Measurements from ENCODE around the gene FAM110A.
"Not testable (repeated sequence)": the region's sequence is repeated elsewhere in the genome, so short reads cannot be mapped to it uniquely, and the experiment has no call there.

FAM110A gene

GRCh38 chr20:833450-834150 is at the start of gene FAM110A:
Gene FAM110A, plus strand, starts transcription at chr20:833715. Its CDS starts 11,090 bp downstream, at chr20:844805.
- peak; percentile 95 for DNase-seq (ENCODE audit: low spot score)

GRCh38 chr20:787825-788224 is 45.7 kb upstream of the FAM110A start:
- no peak for DNase-seq (ENCODE audit: low spot score)

DNA sequence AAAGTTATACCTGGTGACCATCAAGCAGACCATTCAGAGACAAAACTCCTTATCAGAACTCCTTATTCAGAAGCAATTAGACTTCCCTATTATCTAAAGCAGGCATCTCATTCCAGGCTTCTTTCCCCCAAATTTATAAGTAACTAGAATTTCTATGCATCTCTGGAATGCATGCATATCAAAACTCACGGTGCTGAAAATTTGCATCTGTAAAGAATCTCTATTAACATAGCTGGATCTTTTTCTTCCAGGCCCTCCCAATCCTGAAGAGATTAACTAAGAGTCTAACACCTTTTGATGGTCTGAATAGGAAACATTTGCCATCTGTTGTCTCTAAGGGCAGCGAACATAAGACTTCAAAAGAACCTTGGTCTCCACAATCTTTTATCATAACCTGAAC is 42.5 kb upstream of the FAM110A start:
- DNase-seq (ENCODE audit: low spot score): no peak

- no peak for DNase-seq (ENCODE audit: low spot score)
Observed at GRCh38 chr20:792248-792647, 41.3 kb upstream of the FAM110A start.

- no peak for DNase-seq (ENCODE audit: low spot score)
Observed at GRCh38 chr20:796921-797320, 36.6 kb upstream of the FAM110A start.

DNA sequence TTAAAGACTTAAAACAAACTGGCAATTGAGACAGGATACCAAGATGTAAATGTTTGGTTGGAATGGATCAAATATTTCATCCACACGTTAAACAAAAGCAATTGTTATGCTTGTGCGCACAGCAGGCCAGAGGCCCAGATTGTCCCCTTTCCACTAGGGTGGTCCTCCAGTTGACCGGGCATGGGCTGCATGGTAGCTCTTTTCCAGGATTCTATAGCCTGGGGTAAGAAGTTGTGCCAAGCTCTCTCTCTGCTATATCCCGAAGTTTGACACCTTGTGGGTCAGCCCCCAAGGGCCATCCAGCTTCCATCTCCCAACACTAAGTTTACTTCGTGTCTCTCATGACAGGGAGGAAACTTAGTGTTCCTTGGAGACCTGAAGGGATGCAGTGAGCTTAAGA is 34.8 kb upstream of the FAM110A start:
- DNase-seq (ENCODE audit: low spot score): not testable (repeated sequence)

GRCh38 chr20:800026-800425 is 33.5 kb upstream of the FAM110A start:
- not testable (repeated sequence) for DNase-seq (ENCODE audit: low spot score)

DNA sequence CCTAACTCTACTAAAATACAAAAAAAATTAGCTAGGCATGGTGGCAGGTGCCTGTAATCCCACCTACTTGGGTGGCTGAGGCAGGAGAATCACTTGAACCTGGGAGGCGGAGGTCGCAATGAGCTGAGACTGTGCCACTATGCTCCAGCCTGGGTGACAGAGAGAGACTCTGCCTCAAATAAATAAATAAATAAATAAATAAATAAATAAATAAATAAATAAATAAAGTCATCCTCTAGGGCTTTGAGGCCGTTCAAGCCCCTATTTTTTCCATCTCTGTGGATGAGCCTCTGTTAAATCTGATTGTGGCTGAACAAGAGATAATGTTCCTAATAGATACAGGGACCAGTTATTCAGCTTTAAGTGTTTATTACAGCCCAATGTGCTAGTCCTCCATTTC is 31.8 kb upstream of the FAM110A start:
- DNase-seq (ENCODE audit: low spot score): no peak

DNA sequence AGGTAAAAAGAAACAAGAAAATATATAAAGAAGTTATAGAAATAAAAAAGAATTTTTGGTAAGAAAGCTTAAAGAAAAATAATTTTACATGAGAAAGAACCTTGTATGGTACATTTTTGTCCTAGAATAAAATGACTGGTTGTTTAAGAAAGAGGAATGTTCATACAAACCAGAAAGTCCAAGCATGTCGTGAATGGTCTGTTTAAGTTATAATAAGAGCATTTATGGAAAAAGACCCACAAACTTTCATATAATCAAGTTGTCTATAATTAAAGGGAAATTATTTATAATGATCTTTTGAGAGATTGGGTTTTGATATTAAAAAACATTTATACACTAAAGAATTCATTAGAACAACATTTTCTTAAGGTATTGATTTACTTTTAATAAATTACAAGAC is 27.8 kb upstream of the FAM110A start:
- no peak for DNase-seq (ENCODE audit: low spot score)

DNA sequence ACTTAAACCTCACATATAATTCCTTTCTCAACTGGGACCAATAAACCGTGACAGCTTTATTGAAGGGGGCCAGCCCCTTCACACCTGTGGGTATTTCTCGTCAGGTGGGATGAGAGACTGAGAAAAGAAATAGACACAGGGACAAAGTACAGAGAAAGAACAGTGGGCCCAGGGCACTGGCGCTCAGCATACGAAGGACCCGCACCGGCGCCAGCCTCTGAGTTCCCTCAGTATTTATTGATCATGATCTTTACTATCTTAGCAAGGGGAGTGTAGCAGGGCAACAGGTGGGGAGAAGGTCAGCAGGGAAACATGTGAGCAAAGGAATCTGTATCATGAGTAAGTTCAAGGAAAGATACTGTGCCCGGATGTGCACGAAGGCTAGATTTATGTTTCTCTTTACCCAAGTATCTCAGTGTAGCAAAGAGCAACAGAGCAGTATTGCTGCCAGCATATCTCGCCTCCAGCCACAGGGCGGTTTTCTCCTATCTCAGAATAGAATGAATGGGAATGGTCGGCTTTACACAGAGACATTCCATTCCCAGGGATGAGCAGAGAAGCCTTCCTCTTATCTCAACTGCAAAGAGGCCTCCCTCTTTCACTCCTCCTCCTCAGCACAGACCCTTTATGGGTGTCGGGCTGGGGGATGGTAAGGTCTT is 21.6 kb upstream of the FAM110A start:
- not testable (repeated sequence) for DNase-seq (ENCODE audit: low spot score)

DNA sequence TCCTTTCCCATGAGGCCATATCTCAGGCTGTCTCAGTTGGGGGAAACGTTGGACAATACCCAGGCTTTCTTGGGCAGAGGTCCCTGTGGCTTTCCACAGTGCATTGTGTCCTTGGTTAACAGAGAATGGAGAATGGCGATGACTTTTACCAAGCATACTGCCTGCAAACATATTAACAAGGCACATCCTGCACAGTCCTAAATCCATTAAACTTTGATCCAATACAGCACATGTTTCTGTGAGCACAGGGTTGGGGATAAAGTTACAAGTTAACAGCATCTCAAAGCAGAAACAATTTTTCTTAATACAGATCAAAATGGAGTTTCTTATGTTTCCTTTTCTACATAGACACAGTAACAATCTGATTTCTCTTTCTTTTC is 21.1 kb upstream of the FAM110A start:
- not testable (repeated sequence) for DNase-seq (ENCODE audit: low spot score)

- DNase-seq (ENCODE audit: low spot score): no peak
Observed at GRCh38 chr20:813390-813789, 20.1 kb upstream of the FAM110A start.

GRCh38 chr20:815226-815625 is 18.3 kb upstream of the FAM110A start:
- no peak for DNase-seq (ENCODE audit: low spot score)

DNA sequence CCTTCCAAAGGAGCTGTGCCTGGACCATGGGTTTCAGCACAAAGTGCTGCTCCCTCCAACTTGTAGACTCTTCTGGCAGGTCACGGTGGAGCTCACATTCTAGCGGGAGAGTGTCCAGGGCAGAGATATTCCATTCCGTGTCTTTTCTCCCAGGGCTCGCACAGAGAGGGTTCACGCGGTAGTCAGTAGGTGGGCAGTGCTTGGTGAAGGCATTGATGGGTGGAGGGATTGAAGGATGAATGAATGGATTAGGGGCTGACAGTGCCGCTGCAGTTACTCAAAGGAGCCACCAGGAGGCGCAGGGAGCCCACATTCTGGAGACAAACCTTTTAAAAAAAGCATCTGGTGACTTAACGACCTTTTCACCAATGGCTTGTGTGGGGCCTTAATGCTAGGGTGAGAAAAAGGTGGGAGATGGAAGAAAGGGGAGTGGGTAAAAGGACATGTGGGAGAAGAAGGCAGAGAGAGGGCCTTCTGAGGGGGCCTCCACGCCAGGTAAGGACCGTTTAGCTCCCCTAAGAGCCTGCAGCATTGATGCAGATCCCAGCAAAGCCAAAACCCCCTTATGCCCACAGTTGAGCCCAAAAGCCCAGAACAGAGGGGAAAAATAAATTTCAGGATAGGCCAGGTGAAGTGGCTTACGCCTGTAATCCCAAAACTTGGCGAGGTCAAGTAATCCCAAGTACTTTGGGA is 17.5 kb upstream of the FAM110A start:
- peak; percentile 86 for DNase-seq (ENCODE audit: low spot score)

DNA sequence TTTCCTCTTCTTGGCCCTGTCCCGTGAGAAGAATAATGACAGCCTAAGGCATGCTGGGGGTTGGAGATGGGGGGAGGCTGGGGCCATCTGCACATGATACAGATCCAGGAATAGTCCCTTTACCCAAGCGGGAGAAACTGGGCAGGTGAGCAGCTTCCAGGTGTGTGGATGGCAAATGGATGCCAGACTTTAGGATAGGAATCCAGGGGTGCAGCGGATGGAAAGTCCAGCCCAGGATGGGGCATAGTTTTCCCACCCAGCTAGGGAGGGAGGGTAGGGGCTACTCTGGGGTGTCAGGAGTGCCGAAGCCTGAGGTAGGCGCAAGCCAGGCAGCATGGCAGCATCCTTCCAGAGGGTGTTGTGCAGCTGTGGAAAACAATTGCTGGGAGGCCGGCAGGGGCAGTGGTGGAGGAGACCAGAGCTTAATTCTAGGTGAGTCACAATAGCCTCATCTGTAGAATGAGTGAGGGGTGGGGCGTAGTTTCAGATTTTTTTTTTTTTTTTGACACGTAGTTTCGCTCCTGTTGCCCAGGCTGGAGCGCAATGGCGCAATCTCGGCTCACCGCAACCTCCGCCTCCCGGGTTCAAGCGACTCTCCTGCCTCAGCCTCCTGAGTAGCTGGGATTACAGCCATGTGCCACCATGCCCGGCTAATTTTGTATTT is 15.4 kb upstream of the FAM110A start:
- DNase-seq (ENCODE audit: low spot score): no peak

DNA sequence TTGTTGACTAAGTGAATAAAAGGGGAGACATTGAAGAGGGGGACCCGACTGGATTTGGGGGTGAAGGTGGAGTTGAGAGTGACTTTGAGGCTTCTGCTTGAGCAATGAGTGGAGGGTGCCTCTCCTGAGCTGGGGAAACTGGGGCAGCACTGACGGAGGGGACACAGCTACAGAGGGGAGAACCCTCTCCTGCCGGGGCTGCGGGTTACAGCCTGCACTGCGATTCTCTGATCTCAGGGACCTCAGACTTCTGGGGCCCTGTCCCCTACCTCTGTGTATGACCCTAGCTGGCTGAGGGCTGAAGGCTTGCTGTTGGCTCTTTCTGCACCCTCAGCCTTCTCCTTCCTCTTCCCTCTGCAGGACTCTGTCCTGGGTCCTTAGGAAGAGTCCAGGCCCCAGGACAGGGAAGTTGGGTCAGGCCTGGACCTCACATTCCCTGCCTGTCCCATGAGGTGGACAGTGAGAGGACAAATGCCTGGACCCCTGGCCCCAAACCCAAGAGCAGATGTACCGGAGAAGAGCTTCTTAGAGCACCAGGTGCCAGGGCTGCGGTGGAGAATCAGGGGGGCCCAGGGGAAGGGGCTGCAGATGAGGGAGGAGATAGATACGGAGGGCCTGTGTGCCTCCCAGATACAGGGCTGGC is 13.7 kb upstream of the FAM110A start:
- DNase-seq (ENCODE audit: low spot score): no peak

DNA sequence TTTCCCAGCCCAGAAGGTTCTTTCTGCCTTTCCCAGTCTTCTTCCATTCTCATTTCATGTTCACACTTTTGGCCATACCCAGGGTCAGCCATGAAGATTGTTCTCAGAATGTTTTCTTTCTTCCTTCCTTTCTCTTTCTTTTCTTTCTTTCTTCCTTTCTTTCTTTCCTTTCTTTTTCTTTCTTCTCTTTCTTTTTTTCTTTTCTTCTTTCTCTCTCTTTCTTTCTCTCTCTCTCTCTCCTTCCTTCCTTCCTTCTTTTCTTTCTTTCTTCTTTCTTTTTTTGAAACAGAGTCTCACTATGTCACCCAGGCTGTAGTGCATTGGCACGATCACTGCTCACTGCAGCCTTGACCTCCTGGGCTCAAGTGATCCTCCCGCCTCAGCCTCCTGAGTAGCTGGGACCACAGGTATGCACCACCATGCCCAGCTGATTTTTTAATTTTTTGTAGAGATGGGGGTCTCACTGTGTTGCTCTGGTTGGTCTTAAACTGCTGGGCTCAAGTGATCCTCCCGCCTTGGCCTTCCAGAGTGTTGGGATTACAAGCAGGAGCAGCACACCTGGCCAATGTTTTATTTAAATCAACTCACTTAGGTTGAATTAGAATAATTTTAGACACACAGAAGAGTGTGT is 13.1 kb upstream of the FAM110A start:
- no peak for DNase-seq (ENCODE audit: low spot score)

DNA sequence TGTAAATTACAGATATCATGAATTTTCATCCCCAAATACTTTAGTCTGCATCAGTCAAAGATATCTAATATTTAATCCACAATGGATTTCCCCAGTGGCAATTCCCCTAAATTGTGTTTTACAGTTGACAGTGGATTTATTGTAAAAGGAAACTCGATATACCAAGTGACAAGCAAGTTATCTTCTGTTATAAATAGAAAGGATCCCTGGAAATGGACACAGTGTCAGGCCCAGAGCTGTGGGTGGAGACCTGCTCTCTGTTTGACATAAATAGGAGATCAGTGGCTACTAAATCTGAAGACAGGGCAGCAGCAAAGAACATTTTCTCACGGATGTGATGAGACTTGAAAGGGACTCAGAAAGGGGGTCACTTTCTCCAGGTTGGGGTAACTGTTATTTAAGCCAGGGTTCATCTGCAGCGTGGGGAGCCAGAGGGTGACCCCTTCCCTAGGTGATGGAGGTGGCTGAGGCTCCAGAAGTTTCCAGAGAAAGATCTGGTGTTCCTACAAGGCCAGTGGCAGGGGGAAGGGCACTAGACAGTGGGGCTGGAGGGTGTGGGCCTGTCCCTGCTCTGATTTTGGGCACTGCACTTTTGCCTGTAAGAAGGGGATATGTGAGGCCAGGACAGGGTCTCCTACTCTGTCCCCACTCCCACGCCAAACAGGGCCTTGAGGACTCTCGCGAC is 12.3 kb upstream of the FAM110A start:
- DNase-seq (ENCODE audit: low spot score): no peak

DNA sequence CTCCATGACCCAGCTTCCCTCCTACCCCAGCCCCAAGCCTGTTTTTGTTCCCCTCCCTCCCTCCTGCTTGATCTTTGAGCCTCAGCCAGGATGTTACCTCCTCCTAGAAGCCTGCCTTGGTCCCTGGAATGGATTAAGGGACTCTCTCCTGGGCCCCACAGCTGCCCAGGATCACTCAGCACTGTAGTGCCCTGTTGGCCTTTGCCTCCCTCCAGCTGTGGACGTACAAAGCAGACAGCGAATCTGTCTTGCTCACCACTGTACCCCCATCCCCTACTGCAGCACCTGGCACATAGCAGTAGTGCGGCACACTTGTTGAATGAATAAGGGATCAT is 11.8 kb upstream of the FAM110A start:
- DNase-seq (ENCODE audit: low spot score): no peak

GRCh38 chr20:822651-823573 is 10.6 kb upstream of the FAM110A start:
- DNase-seq (ENCODE audit: low spot score): no peak
